Caco-2 (cell line): ENCODE results near the gene GLI3. TPM values are rescaled to one million over a fixed set of nuclear protein-coding genes. Genes with fewer than 3 reads are reported as not detected.

Source experiments
- BruUV-seq: library from RNA; stranded (reverse); fragments of 400-500 nt; replicated peaks from 2 replicates; lab custom pipeline; 2021; lab: Mats Ljungman, UMichigan
- CTCF ChIA-PET: fragments of 300-600 bp; sonication (Branson Sonifier 250); formaldehyde crosslinking; loops from one replicate; lab custom pipeline; 2022; ENCODE audit warnings: antibody characterized with exemption; lab: Charles Lee
- POLR2A ChIA-PET: fragments of 300-600 bp; sonication (Branson Sonifier 250); formaldehyde crosslinking; loops from one replicate; lab custom pipeline; 2022; ENCODE audit warnings: antibody characterized with exemption; lab: Charles Lee
- DNase-seq, 2 experiments: peaks; one replicate each; pipeline versions ENCODE4 v3.0.0 to v3.0.0-alpha.2; 2020 to 2022
- H3K27me3 ChIP-seq: replicated peaks from 2 replicates; pipeline ENCODE4 v1.6.0; 2011; ENCODE audit warnings: low read length; ENCODE audit not compliant: control insufficient read depth, insufficient read depth
- H3K36me3 ChIP-seq: 2 replicates; pipeline ENCODE4 v1.5.1; 2011; ENCODE audit warnings: low read length; ENCODE audit not compliant: control insufficient read depth, insufficient read depth
- H3K4me1 ChIP-seq: fragments of 250-450 bp; sonication (Bioruptor Pico); 2 replicates; pipeline ENCODE4 v1.5.1; 2020; ENCODE audit warnings: mild to moderate bottlenecking
- H3K4me3 ChIP-seq: 2 replicates; pipeline ENCODE4 v1.5.1; 2011; ENCODE audit warnings: low read depth, mild to moderate bottlenecking, control low read depth, low read length
- H3K9me3 ChIP-seq: fragments of 250-450 bp; sonication (Bioruptor Pico); 2 replicates; pipeline ENCODE4 v1.5.1; 2020; ENCODE audit warnings: mild to moderate bottlenecking, moderate library complexity
- H3K27ac Mint-ChIP-seq: one replicate; pipeline ENCODE4 v1.8.0; 2022; ENCODE audit warnings: mixed read lengths; ENCODE audit not compliant: unreplicated experiment
- H3K27me3 Mint-ChIP-seq: one replicate; pipeline ENCODE4 v1.8.0; 2022; ENCODE audit warnings: mixed read lengths; ENCODE audit not compliant: insufficient read depth, unreplicated experiment
- H3K36me3 Mint-ChIP-seq: one replicate; pipeline ENCODE4 v1.8.0; 2022; ENCODE audit warnings: mild to moderate bottlenecking, mixed read lengths; ENCODE audit not compliant: insufficient read depth, unreplicated experiment
- H3K4me1 Mint-ChIP-seq: one replicate; pipeline ENCODE4 v1.8.0; 2022; ENCODE audit warnings: low read depth, mixed read lengths; ENCODE audit not compliant: unreplicated experiment
- H3K4me3 Mint-ChIP-seq: one replicate; pipeline ENCODE4 v1.8.0; 2022; ENCODE audit warnings: mild to moderate bottlenecking, moderate library complexity, mixed read lengths; ENCODE audit not compliant: unreplicated experiment
- H3K9me3 Mint-ChIP-seq: one replicate; pipeline ENCODE4 v1.8.0; 2022; ENCODE audit warnings: mixed read lengths; ENCODE audit not compliant: unreplicated experiment
- CTCF ChIP-seq, 2 experiments: fragments of 200-600 bp in 1 of 2; IDR thresholded peaks; 1 replicate in 1 of 2; 2 replicates in 1 of 2; pipeline versions ENCODE4 v1.5.1 to v1.8.0; 2011 to 2022; ENCODE audit warnings: antibody characterized with exemption in 1 of 2, control low read depth in 1 of 2, inconsistent platforms in 1 of 2, low read depth in 1 of 2, low read length in 1 of 2, mild to moderate bottlenecking in 1 of 2, moderate library complexity in 1 of 2; ENCODE audit not compliant: insufficient read depth in 1 of 2, severe bottlenecking in 1 of 2, unreplicated experiment in 1 of 2
- intact Hi-C: fragments of 100-400 bp; cut with micrococcal nuclease; formaldehyde crosslinking; loops from one replicate; pipeline ENCODE4 v1.10.0; 2022; ENCODE audit not compliant: unreplicated experiment
- total RNA-seq: library from RNA; stranded (reverse); gene quantifications from 2 replicates; pipeline ENCODE4 v1.2.3, GENCODE V29; 2022

GLI3 gene
- total RNA-seq, 1 experiment from 2014 or later: 1.00 TPM

DNA sequence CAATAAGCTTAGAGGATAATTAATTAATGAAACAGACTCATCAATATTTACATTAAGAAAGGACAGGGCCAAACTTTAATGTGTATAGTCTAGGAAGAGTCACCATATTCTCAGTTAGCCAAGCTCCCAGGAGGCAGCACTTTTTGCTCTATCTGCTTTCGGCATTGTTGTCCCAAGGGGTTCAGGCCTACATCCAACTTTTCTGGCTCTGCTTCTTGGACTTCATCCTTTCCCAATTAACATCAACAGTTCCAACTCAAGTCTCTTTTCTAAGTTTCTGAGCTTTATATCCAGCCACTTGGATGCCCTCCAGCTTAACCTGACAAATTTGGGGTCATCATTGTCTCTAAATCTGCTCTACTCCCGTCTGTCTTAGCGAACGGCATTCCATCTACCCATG, 42.8 kb downstream of the GLI3 start:
- no peaks in the 10 kb centered on the region for H3K4me1 Mint-ChIP-seq
- CTCF ChIA-PET: no interaction called here
- intact Hi-C loops: no loop called here
- H3K27me3 Mint-ChIP-seq: peaks cover 21% of the 10 kb centered on the region
- Histone ChIP-seq H3K27me3 (no peaks in the 10 kb centered on the region), H3K36me3 (no peaks in the 10 kb centered on the region), H3K4me3 (no peak overlapping the region), H3K9me3 (no peaks in the 10 kb centered on the region), H3K4me1 (no peaks in the 10 kb centered on the region)
- no peaks in the 10 kb centered on the region for H3K9me3 Mint-ChIP-seq
- no peak for TF ChIP-seq CTCF (IDR thresholded peaks at IDR 0.05; ENCODE audit: insufficient read depth in 1 of 2, low read depth in 1 of 2, low read length in 1 of 2, severe bottlenecking in 1 of 2, unreplicated experiment in 1 of 2)
- BruUV-seq: no TSS peak
- H3K4me3 Mint-ChIP-seq: no peak overlapping the region
- no peak overlapping the region for H3K27ac Mint-ChIP-seq
- POLR2A ChIA-PET: no interaction called here
- H3K36me3 Mint-ChIP-seq: no peaks in the 10 kb centered on the region
- DNase-seq: no peak

DNA sequence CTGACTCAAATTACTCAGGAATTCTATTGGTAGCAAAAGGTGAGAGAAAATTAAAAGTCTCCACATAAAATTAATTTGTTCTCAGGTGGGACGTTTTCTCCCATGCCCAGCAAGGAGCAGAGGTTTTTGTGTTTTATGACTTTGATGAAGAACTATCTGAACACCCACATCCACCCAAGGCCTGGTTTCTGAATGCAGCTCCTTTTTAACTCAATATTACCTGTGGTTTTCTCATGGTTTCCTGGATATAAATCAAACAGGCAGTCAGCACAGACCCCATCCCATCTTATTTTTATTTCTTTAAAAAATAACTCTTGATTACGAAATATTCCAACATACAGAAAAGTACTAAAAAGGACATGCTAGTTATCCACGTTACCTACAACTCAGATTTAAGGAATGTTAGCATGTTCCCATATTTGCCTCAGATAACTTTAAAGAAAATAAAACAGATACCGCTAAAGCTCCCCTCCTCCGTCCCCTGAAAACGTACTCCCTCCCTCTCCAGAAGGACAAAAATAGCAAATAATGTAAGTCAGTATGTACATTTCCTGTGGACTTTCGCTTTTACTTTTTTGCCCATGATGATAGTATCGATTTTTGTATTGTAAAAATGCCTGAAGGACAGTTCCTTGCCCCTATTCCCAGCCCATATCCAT, 43.4 kb downstream of the GLI3 start:
- no peaks in the 10 kb centered on the region for H3K9me3 ChIP-seq
- no peaks in the 10 kb centered on the region for H3K27me3 ChIP-seq
- ChIA-PET CTCF (no interaction called here), POLR2A (no interaction called here)
- H3K36me3 ChIP-seq: no peaks in the 10 kb centered on the region
- intact Hi-C loops: no loop called here
- Mint-ChIP-seq H3K4me1 (no peaks in the 10 kb centered on the region), H3K27me3 (peaks cover 21% of the 10 kb centered on the region), H3K36me3 (no peaks in the 10 kb centered on the region), H3K4me3 (no peak overlapping the region), H3K9me3 (no peaks in the 10 kb centered on the region), H3K27ac (no peak overlapping the region)
- BruUV-seq: no TSS peak
- no peak for DNase-seq
- no peak for TF ChIP-seq CTCF (IDR thresholded peaks at IDR 0.05; ENCODE audit: insufficient read depth in 1 of 2, low read depth in 1 of 2, low read length in 1 of 2, severe bottlenecking in 1 of 2, unreplicated experiment in 1 of 2)
- H3K4me1 ChIP-seq: no peaks in the 10 kb centered on the region
- H3K4me3 ChIP-seq: no peak overlapping the region

- CTCF ChIA-PET: no interaction called here
- Histone ChIP-seq H3K4me1 (no peaks in the 10 kb centered on the region), H3K4me3 (no peak overlapping the region), H3K9me3 (no peaks in the 10 kb centered on the region), H3K27me3 (no peaks in the 10 kb centered on the region), H3K36me3 (no peaks in the 10 kb centered on the region)
- Mint-ChIP-seq H3K27me3 (peaks cover 21% of the 10 kb centered on the region), H3K4me1 (no peaks in the 10 kb centered on the region), H3K4me3 (no peak overlapping the region), H3K9me3 (no peaks in the 10 kb centered on the region), H3K36me3 (no peaks in the 10 kb centered on the region), H3K27ac (no peak overlapping the region)
- BruUV-seq: no TSS peak
- TF ChIP-seq CTCF (IDR thresholded peaks at IDR 0.05; ENCODE audit: insufficient read depth in 1 of 2, low read depth in 1 of 2, low read length in 1 of 2, severe bottlenecking in 1 of 2, unreplicated experiment in 1 of 2): no peak
- POLR2A ChIA-PET: no interaction called here
- no peak for DNase-seq
- intact Hi-C loops: no loop called here
Observed at GRCh38 chr7:42192851-42193461, 44.1 kb downstream of the GLI3 start.
